ENCODE data around the gene ANO5.

The ANO5 gene, protein sequence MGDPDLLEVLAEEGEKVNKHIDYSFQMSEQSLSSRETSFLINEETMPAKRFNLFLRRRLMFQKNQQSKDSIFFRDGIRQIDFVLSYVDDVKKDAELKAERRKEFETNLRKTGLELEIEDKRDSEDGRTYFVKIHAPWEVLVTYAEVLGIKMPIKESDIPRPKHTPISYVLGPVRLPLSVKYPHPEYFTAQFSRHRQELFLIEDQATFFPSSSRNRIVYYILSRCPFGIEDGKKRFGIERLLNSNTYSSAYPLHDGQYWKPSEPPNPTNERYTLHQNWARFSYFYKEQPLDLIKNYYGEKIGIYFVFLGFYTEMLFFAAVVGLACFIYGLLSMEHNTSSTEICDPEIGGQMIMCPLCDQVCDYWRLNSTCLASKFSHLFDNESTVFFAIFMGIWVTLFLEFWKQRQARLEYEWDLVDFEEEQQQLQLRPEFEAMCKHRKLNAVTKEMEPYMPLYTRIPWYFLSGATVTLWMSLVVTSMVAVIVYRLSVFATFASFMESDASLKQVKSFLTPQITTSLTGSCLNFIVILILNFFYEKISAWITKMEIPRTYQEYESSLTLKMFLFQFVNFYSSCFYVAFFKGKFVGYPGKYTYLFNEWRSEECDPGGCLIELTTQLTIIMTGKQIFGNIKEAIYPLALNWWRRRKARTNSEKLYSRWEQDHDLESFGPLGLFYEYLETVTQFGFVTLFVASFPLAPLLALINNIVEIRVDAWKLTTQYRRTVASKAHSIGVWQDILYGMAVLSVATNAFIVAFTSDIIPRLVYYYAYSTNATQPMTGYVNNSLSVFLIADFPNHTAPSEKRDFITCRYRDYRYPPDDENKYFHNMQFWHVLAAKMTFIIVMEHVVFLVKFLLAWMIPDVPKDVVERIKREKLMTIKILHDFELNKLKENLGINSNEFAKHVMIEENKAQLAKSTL

DNA sequence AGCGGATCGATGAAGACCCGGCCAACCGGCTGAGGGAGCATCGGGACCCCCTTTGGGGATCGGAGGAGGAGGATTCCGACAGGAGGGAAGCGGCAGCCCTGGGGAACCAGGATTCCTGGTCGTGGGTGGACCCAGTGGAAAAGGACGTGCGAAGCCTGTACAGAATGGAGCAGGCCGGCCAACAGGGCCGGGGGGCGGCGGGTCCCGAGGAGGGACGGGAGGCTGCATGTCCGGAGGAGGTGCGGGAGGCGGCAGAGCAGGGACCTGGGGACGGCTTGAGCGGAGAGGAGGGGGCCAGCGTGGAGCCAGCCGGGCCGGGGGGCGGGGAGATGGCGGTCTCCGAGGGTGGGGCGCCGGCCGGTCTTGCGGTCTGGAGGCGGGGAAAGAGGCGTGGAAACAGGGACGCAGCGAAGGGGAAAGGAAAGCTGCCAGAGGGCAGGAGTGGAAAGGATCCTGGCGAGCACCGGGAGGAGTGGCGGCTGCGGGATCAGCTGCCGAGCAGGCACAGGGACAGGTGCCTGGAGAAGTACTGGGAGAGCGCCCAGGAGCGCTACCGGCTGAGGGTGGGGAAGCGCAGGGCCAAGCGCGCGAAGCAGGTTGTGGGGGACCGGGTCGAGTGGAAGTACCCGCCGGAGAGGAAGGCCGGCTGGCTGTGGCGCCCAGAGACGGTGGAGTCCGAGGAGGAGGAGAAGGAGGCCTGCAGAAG lies at the start of gene ANO5:
ANO5 (plus strand) TSS at position 444 of the 706 bp plus-strand sequence. CDS start 408 bp downstream, outside the sequence.
- DNase-seq (ENCODE audit: low read depth in 2 of 2) = no peak

DNA sequence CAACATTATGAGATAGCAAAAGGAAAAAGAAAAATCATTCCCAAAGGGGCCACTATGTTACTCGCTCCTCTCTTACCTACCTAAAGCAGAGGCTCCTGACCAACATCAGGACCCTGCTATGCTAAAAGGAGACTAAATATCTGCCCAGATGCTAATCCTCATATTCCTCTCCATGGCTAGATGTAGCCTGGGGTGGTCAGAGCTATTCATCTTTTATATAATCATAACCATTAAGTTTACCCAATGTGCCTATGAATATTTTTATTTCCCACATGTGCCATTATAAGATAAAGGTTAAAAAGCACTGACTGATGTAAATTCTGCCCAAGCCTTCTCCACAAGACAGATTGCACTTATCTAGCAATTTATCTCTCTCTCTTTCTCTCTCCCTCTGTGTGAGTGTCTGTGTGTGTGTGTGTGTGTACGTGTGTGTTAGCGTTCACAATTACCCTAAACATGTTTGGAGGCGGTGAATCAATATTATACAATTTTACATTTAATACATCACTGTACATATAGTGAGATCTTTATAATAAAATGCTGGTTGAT lies 41.2 kb upstream of the ANO5 start:
- DNase-seq (ENCODE audit: low read depth in 2 of 2) = no peak

- no peak for DNase-seq (ENCODE audit: low read depth in 2 of 2)
These were observed 35.4 kb upstream of the ANO5 start for GRCh38 chr11:22157531-22157930.

- DNase-seq (ENCODE audit: low read depth in 2 of 2) = no peak
These were observed 31.4 kb upstream of the ANO5 start for GRCh38 chr11:22161489-22161888.

DNA sequence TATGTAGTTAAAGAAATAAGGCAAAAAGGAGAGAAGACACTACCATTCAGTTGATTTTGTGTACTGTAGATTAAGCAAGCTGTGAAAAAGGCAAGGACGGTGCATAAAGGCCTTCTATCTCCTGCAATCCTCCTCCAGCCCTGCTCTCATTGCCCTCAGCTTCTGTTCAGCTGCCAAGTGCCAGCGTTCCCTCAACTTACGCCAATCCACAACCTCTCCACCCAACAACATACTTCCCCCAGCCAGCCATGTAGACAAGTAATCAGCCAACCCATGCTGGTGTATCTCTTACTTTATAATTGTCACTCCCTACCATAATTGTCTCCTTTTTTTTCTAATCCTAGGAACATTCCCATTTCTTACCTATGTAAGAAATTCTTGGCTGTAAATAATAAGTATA lies 30.1 kb upstream of the ANO5 start:
- no peak for DNase-seq (ENCODE audit: low read depth in 2 of 2)

DNA sequence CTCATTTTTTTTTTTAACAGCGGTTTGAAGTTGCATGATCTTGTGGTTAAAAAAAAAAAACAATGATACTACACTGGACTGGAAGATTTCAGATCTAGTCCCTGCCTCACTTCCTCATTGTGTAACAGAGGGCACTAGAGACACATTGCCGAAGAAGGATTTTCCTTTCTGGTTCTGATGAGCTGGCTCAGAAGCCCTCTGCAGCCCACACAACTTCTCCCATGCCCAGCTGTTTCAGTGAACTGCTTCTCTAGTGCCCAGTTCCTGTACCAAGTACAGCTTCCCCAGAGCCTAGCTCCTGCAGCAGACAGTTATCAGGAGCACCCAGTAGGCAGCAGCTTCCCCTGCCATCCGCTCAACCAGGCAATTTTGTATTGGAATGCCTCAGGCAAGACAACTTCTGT lies 29.5 kb upstream of the ANO5 start:
- DNase-seq (ENCODE audit: low read depth in 2 of 2) = no peak

DNA sequence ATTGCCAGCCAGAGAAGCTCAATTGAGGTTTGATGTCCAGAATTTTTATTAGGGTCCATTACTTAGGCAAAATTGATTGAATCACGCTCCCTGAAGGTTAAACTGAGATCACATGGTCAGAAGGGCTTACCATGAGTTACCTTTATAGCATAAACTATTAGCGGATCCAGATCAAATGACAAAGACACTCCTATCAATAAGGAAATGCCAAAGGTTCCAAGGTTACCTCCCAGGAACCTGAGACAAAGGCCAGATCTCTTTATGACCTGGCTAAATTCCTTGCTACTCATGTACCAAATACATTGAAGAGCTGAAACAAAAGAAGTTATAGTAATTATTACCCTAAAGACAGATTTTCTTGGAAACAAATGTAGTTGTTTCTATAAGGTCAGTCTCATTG lies 27.8 kb upstream of the ANO5 start:
- no peak for DNase-seq (ENCODE audit: low read depth in 2 of 2)

DNA sequence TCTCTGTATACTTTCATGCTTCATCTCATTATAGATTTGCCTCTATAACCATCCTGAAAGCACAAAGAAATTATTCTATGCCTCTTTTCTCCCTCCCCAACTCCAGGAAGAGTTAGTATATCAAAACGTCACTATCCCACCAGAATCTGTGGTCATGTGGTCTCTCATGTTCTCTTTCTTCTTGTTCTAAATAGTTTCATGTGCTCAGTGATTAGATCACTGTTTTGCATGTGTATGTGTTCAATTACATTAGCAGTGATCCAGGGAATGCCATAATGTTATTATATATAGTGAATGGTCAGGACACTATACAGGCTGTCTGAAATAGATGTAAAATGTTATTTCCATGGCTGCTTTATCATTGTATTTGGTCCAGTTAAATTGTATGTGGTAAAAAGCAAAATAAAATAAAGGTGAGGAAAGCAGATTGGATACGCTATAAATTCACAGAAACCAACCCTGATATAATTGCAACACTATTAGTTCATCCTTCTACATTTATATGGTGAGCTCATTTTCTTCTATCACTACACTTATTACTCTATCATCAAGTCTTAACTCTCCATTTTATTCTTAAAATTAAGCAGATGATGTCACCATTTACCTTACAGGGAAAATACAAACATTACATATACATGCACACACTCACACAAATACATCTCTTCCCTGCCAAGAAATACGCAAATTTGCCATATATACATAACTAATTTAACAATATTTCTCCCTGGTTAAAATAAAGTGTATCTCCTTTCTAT lies 26.9 kb upstream of the ANO5 start:
- no peak for DNase-seq (ENCODE audit: low read depth in 2 of 2)

DNA sequence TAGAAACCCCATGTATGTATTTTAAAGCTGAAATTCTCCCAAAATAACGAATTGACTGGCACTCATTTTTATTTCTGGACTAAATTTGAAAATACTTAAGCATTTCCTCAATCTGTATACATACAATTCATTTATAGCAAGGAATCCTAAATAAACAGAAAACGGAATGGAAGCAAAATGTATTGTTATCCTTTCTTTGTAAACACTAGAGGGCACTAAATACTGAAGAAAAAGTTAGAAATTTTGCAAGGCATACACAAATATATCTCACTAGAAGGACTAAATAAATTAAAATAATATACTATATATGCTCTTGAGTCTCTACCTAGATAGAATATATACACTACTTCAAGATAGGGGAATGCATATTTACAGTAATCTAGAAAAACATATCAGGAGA lies 23.1 kb upstream of the ANO5 start:
- DNase-seq (ENCODE audit: low read depth in 2 of 2) = no peak

DNA sequence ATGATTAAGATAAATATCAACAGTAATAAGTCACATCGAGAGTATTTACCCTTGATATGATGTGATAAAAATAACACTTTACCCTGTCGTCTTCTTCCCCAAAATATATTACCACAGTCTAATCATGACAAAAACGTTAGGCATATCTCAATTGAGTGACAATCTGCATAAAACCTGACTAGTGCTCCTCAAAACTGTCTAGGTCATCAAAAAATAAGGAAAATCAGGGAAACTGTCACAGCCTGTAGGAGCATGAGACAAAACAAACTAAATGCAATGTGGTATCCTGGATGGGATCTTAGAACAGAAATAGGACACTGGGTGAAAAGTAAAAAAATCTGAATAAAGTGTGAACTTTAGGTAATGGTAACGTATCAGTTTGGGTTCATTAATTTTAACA lies 19.4 kb upstream of the ANO5 start:
- no peak for DNase-seq (ENCODE audit: low read depth in 2 of 2)

DNA sequence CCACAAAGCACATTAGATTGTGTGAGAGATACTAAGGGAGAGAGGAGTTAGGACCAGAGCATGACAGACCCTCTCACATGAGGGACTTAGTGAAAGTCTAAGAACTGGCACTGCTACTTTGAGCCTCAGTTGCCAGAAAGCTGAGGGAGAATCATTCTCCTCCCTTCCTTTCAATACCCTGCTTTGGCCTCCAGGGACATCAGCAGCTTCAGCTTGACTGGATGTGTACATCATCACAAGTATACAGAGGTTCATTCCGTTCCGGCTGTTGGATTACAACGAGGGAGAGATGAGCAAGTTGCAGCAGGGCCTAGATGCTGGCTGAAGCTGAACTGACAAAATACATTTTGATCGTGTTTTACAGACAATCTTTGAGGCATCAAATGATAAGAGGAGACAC lies 15.7 kb upstream of the ANO5 start:
- DNase-seq (ENCODE audit: low read depth in 2 of 2) = no peak

DNA sequence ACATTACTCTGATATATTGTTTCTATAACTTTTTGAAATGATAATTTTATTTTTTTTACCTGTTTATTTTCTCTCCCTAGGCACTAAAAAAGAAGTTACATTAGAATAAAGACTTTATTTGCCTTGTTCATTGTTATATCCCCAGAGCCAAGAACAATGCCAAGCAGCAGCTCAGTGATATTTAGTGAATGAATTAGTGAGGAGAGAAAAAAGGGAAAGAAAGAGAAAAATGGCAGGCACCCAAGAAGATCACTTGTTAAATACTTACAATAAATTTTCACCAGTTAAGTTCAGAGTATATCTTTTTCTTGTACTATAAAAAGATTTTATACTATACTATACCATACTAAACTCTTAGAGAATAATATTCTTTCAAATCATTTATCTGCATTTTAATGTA lies 13.3 kb upstream of the ANO5 start:
- DNase-seq (ENCODE audit: low read depth in 2 of 2) = no peak

DNA sequence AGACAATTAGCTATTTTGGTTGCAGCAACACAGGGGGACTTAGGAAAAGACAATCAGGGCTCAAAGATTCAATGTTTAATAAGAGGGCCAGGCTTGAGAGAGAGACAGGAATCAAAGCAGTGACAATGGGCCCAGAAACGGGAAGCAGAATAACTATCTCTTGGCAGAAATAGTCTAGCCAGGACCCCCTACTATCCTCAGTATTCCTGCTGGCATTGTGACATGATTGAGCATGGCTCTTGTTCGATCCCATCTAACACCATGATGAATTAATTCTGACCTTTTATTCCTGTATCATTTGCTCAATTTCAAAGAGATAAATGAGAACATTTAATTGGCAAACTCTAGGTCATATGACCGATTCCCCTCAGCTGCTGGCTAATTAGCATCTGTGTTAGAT lies 12.8 kb upstream of the ANO5 start:
- DNase-seq (ENCODE audit: low read depth in 2 of 2) = no peak

- DNase-seq (ENCODE audit: low read depth in 2 of 2) = no peak
These were observed 3.2 kb upstream of the ANO5 start for GRCh38 chr11:22189660-22190059.

DNA sequence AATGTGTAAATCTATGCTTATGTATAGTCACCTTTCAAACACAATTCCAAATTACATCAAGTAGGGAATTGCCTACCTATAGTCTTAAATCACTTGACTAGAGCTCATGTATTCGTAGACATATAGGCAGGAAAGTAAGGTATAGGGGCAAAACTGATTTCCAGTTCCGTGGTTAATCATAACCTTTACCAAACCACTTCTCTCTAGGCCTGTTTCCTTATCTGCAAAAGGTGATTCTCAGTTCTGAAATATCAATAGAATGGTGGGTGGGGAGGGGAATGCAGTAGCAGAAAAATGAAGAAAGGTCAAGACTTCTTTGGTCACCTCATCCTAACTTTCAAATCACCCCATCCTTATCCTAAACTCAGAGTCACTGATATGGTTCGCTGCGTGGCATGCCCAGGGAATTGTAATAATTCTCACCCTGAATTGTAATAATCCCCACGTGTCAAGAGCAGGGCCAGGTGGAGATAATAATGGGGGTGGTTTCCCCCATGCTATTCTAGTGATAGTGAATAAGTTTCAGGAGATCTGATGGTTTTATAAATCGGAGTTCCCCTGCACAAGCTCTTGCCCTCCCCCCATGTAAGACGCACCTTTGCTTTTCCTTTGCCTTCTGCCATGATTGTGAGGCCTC lies 1.9 kb upstream of the ANO5 start:
- DNase-seq (ENCODE audit: low read depth in 2 of 2) = no peak

DNA sequence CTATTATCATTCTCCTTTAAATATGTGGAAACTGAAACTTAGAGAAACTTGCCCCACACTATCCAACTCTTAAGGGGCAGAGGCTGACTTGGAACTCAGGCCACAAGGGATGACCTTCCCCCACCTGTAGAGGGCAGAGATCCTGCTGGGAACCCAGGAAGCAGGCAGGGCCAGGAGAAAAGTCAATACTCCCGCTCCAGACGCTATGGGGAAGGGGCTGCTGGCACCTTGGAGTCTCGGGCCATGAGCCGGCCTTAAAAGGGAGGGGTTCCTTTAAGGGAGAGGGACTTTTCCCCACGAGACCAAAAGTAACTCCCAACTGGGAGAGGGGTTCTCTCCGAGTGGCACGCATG lies 620 bp upstream of the ANO5 start:
- no peak for DNase-seq (ENCODE audit: low read depth in 2 of 2)

- DNase-seq (ENCODE audit: low read depth in 2 of 2) = no peak
These were observed 615 bp downstream of the ANO5 start for GRCh38 chr11:22193348-22194051.

- DNase-seq (ENCODE audit: low read depth in 2 of 2) = no peak
These were observed 1.4 kb downstream of the ANO5 start for GRCh38 chr11:22194306-22194705.

GRCh38 chr11:22194907-22195306 lies 2.0 kb downstream of the ANO5 start:
- no peak for DNase-seq (ENCODE audit: low read depth in 2 of 2)

All from stimulated activated CD4-positive, alpha-beta T cell treated with anti-CD3 and anti-CD28 coated beads, Interleukin-1b, Interleukin-23, amount 100 ng/mL, for 4 hours (primary cell).